ENCODE measurements around the gene MAT2B. TPM values are rescaled to one million over a fixed set of nuclear protein-coding genes. Genes with fewer than 3 reads are reported as not detected.

MAT2B gene
- total and polyA plus RNA-seq, 2 of the 13 experiments (the other 11 are each of a cell fraction or from before 2014, with no cell fraction given) = 20.2 to 37.1 TPM

DNA sequence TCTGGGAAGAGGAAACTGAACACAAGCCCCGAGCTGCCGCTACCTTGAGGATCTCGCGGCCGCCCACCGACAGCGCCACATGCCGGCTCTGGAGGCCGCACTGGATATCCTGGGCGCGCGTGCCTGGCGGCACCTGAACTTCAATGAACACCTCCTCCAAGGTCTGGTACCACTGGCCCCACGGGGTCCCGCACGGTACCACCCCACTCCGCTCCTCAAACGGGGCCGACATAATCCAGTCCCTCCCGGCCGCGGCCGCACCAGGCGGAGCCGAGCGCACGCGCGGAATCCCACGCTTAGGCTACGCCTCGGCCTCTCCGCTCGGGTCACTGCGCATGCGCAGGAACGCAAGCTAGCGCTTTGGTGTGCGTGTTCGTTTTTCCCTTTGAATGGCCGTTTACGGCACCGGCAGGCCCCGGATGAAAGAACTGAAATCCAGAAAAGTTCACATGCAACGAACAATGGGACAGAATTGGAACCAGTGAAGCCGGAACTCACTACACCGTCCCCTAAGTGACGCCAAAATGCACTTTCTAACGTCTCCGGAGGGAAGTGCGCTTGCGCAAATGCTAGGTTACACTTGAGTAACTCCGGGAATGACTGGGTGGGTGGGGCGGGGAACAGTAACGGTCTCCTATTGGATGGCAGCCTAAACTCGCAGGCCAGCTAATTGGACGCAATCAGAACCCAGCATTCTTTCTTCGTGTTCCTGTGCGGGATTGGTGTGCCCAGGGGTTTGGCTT lies 45.4 kb upstream of the MAT2B start, which contains the start of gene NUDCD2 (continued):
- TF ChIP-seq MBD4 (IDR thresholded peaks at IDR 0.05; ENCODE audit: borderline replicate concordance, low read length) = no peak
- TF ChIP-seq ZNF713 (CRISPR knock-in tag; IDR thresholded peaks at IDR 0.05) = no peak
- TF ChIP-seq NFE2 (CRISPR knock-in tag; IDR thresholded peaks at IDR 0.05) = no peak
- TF ChIP-seq KLF9 (CRISPR knock-in tag; IDR thresholded peaks at IDR 0.05; ENCODE audit: low read depth) = 0 out of 2 replicates have a peak, but pooled peaks have one; percentile 34
- TF ChIP-seq, protein P1, sequence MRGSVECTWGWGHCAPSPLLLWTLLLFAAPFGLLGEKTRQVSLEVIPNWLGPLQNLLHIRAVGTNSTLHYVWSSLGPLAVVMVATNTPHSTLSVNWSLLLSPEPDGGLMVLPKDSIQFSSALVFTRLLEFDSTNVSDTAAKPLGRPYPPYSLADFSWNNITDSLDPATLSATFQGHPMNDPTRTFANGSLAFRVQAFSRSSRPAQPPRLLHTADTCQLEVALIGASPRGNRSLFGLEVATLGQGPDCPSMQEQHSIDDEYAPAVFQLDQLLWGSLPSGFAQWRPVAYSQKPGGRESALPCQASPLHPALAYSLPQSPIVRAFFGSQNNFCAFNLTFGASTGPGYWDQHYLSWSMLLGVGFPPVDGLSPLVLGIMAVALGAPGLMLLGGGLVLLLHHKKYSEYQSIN (CRISPR knock-in tag; IDR thresholded peaks at IDR 0.05; ENCODE audit: borderline replicate concordance) = no peak
- no peak for TF ChIP-seq MTF2 (CRISPR knock-in tag; IDR thresholded peaks at IDR 0.05; ENCODE audit: borderline replicate concordance)
- TF ChIP-seq ZMAT5 (CRISPR knock-in tag; IDR thresholded peaks at IDR 0.05; ENCODE audit: borderline replicate concordance, low read depth) = no peak
- no peak for TF ChIP-seq BCLAF1 (IDR thresholded peaks at IDR 0.05)
- peak; percentile 17 for TF ChIP-seq DRAP1 (CRISPR knock-in tag; IDR thresholded peaks at IDR 0.05)
- no peak for TF ChIP-seq TBP (CRISPR knock-in tag; IDR thresholded peaks at IDR 0.05)
- no peak for TF ChIP-seq ESRRA (CRISPR knock-in tag; IDR thresholded peaks at IDR 0.05; ENCODE audit: low read depth)
- TF ChIP-seq, protein P2, sequence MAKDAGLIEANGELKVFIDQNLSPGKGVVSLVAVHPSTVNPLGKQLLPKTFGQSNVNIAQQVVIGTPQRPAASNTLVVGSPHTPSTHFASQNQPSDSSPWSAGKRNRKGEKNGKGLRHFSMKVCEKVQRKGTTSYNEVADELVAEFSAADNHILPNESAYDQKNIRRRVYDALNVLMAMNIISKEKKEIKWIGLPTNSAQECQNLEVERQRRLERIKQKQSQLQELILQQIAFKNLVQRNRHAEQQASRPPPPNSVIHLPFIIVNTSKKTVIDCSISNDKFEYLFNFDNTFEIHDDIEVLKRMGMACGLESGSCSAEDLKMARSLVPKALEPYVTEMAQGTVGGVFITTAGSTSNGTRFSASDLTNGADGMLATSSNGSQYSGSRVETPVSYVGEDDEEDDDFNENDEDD (CRISPR knock-in tag; IDR thresholded peaks at IDR 0.05; ENCODE audit: borderline replicate concordance) = peak; percentile 57; the same call in 1 of the 2 replicates
- 0 out of 2 replicates have a peak, but pooled peaks have one; percentile 28 for TF ChIP-seq HNF4A (CRISPR knock-in tag; IDR thresholded peaks at IDR 0.05)
- TF ChIP-seq FOXO4 (CRISPR knock-in tag; conservative IDR thresholded peaks at IDR 0.05) = no peak
- no peak for TF ChIP-seq IKZF1 (IDR thresholded peaks at IDR 0.05)
- 0 out of 2 replicates have a peak, but pooled peaks have one; percentile 53 for TF ChIP-seq ZNF761 (CRISPR knock-in tag; conservative IDR thresholded peaks at IDR 0.05)
- peak; percentile 47; the same call in 1 of the 2 replicates for TF ChIP-seq ZBTB49 (CRISPR knock-in tag; IDR thresholded peaks at IDR 0.05; ENCODE audit: borderline replicate concordance)
- no peak for TF ChIP-seq STAG1 (CRISPR knock-in tag; IDR thresholded peaks at IDR 0.05)
- peak; percentile 22; the same call in 1 of the 2 replicates for TF ChIP-seq ZMYM3 (CRISPR knock-in tag; IDR thresholded peaks at IDR 0.05)
- TF ChIP-seq ZFP36 (IDR thresholded peaks at IDR 0.05; ENCODE audit: borderline replicate concordance, low read depth, low read length, partially characterized antibody) = no peak
